SK-N-SH (cell line): Measurements from ENCODE around the gene CTCFL.

Experiments used
- EP300 ChIP-seq, 2 experiments: IDR thresholded peaks; 2 replicates each; pipeline versions ENCODE4 v1.4.0 to v1.6.1; 2012; ENCODE audit warnings: borderline replicate concordance in 1 of 2, low read depth in 1 of 2, low read length in 1 of 2
- EZH2phosphoT487 ChIP-seq: fragments of 200-600 bp; sonication (generic); IDR thresholded peaks from 2 replicates; pipeline ENCODE4 v1.6.1; 2017; ENCODE audit warnings: low read depth, mixed run types, mild to moderate bottlenecking, antibody characterized with exemption, moderate library complexity, borderline replicate concordance
- GATA2 ChIP-seq: sonication (generic); formaldehyde crosslinking; IDR thresholded peaks from 2 replicates; pipeline ENCODE4 v1.5.0; 2020; ENCODE audit warnings: mild to moderate bottlenecking, missing genetic modification reagents
- MXI1 ChIP-seq: IDR thresholded peaks from 2 replicates; pipeline ENCODE4 v1.6.1; 2012; ENCODE audit warnings: mild to moderate bottlenecking, low read depth, low read length, improper control_type of control experiment
- PBX3 ChIP-seq: IDR thresholded peaks from 2 replicates; pipeline ENCODE4; 2012
- POLR2AphosphoS5 ChIP-seq: IDR thresholded peaks from 2 replicates; pipeline ENCODE4 v1.6.1; 2012; ENCODE audit warnings: low read depth, low read length
- REST ChIP-seq: IDR thresholded peaks from 2 replicates; pipeline ENCODE4 v1.6.1; 2012; ENCODE audit warnings: mild to moderate bottlenecking, low read depth, low read length, moderate library complexity
- TF ChIP-seq, protein P1 (sequence below): fragments of 200-600 bp; sonication (generic); IDR thresholded peaks from 2 replicates; pipeline ENCODE4 v1.6.1; 2017; ENCODE audit warnings: antibody characterized with exemption, mild to moderate bottlenecking, moderate library complexity

DNA sequence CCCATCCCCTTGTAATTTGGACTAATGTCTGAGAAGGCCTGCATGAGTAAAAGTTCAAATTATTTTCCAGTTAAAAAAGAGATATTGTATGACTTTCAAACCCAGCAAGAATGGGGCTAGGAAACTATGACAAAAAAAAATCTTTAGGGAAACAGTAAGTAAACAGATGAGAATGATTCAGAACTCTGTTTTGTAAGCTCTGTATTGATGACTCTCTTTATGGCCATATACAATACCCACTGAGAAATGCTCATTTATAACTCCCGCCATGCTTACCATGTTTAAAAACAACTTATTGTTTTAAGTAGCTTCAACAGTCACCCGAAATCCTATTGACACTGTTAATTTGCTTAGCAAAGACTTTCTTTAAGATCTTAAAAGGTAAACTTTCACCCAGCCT is 18.8 kb upstream of the CTCFL start:
- TF ChIP-seq POLR2AphosphoS5 (no peak), PBX3 (no peak), REST (no peak), MXI1 (no peak), EZH2phosphoT487 (no peak), GATA2 (CRISPR knock-in tag) (no peak), EP300 (IDR thresholded peaks at IDR 0.05; ENCODE audit: borderline replicate concordance in 1 of 2, low read depth in 1 of 2, low read length in 1 of 2) (no peak)
- TF ChIP-seq, protein P1, sequence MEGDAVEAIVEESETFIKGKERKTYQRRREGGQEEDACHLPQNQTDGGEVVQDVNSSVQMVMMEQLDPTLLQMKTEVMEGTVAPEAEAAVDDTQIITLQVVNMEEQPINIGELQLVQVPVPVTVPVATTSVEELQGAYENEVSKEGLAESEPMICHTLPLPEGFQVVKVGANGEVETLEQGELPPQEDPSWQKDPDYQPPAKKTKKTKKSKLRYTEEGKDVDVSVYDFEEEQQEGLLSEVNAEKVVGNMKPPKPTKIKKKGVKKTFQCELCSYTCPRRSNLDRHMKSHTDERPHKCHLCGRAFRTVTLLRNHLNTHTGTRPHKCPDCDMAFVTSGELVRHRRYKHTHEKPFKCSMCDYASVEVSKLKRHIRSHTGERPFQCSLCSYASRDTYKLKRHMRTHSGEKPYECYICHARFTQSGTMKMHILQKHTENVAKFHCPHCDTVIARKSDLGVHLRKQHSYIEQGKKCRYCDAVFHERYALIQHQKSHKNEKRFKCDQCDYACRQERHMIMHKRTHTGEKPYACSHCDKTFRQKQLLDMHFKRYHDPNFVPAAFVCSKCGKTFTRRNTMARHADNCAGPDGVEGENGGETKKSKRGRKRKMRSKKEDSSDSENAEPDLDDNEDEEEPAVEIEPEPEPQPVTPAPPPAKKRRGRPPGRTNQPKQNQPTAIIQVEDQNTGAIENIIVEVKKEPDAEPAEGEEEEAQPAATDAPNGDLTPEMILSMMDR = no peak
